ENCODE results near the gene NUP50.

GRCh38 chr22:45201678-45202332 lies 38.1 kb downstream of the NUP50 start:
- no peak for TF ChIP-seq CREB5 (CRISPR knock-in tag; IDR thresholded peaks at IDR 0.05; ENCODE audit: low read depth)
- TF ChIP-seq PATZ1 (CRISPR knock-in tag; IDR thresholded peaks at IDR 0.05; ENCODE audit: borderline replicate concordance): no peak
- no peak for TF ChIP-seq ZFP3 (CRISPR knock-in tag; IDR thresholded peaks at IDR 0.05)
- no peak for TF ChIP-seq ARNTL (CRISPR knock-in tag; IDR thresholded peaks at IDR 0.05; ENCODE audit: borderline replicate concordance, low read depth)
- TF ChIP-seq TCF4 (CRISPR knock-in tag; IDR thresholded peaks at IDR 0.05; ENCODE audit: borderline replicate concordance): no peak
- no peak for TF ChIP-seq ZFP30 (CRISPR knock-in tag; IDR thresholded peaks at IDR 0.05)
- TF ChIP-seq RARB (CRISPR knock-in tag; IDR thresholded peaks at IDR 0.05): no peak
- no peak for TF ChIP-seq ZNF565 (CRISPR knock-in tag; conservative IDR thresholded peaks at IDR 0.05; ENCODE audit: low read depth)
- no peak for TF ChIP-seq GLIS3 (CRISPR knock-in tag; IDR thresholded peaks at IDR 0.05)
- TF ChIP-seq OSR1 (CRISPR knock-in tag; IDR thresholded peaks at IDR 0.05): no peak
- TF ChIP-seq CSRNP3 (CRISPR knock-in tag; IDR thresholded peaks at IDR 0.05): no peak
- TF ChIP-seq PPARA (CRISPR knock-in tag; IDR thresholded peaks at IDR 0.05; ENCODE audit: borderline replicate concordance): no peak
- TF ChIP-seq ESRRG (CRISPR knock-in tag; IDR thresholded peaks at IDR 0.05): no peak
